Measurements from ENCODE around the gene UQCC5. TPM values are rescaled to one million over a fixed set of nuclear protein-coding genes. Genes with fewer than 3 reads are reported as not detected.

UQCC5 gene
- total RNA-seq, 1 donor from 2014 or later: 18.6 TPM

- H3K36me3 Mint-ChIP-seq (ENCODE audit: unreplicated experiment): no peaks in the 10 kb centered on the region
- DNase-seq (ENCODE audit: extremely low spot score, unreplicated experiment): no peak
- no peak overlapping the region for H3K4me3 Mint-ChIP-seq (ENCODE audit: unreplicated experiment)
- TF ChIP-seq, protein P1, sequence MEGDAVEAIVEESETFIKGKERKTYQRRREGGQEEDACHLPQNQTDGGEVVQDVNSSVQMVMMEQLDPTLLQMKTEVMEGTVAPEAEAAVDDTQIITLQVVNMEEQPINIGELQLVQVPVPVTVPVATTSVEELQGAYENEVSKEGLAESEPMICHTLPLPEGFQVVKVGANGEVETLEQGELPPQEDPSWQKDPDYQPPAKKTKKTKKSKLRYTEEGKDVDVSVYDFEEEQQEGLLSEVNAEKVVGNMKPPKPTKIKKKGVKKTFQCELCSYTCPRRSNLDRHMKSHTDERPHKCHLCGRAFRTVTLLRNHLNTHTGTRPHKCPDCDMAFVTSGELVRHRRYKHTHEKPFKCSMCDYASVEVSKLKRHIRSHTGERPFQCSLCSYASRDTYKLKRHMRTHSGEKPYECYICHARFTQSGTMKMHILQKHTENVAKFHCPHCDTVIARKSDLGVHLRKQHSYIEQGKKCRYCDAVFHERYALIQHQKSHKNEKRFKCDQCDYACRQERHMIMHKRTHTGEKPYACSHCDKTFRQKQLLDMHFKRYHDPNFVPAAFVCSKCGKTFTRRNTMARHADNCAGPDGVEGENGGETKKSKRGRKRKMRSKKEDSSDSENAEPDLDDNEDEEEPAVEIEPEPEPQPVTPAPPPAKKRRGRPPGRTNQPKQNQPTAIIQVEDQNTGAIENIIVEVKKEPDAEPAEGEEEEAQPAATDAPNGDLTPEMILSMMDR (IDR thresholded peaks at IDR 0.05): no peak
- H3K4me1 Mint-ChIP-seq (ENCODE audit: unreplicated experiment): peaks cover 4% of the 10 kb centered on the region
- no peak overlapping the region for H3K27ac Mint-ChIP-seq (ENCODE audit: unreplicated experiment)
- H3K27me3 Mint-ChIP-seq (ENCODE audit: unreplicated experiment): no peaks in the 10 kb centered on the region
- no peaks in the 10 kb centered on the region for H3K9me3 Mint-ChIP-seq (ENCODE audit: unreplicated experiment)
Observed at GRCh38 chr3:52516509-52517195, 19.8 kb upstream of the UQCC5 start.

- H3K27ac Mint-ChIP-seq (ENCODE audit: unreplicated experiment): no peak overlapping the region
- H3K9me3 Mint-ChIP-seq (ENCODE audit: unreplicated experiment): no peaks in the 10 kb centered on the region
- TF ChIP-seq, protein P1 (IDR thresholded peaks at IDR 0.05): no peak
- no peaks in the 10 kb centered on the region for H3K27me3 Mint-ChIP-seq (ENCODE audit: unreplicated experiment)
- no peak for DNase-seq (ENCODE audit: extremely low spot score, unreplicated experiment)
- no peak overlapping the region for H3K4me3 Mint-ChIP-seq (ENCODE audit: unreplicated experiment)
- H3K36me3 Mint-ChIP-seq (ENCODE audit: unreplicated experiment): no peaks in the 10 kb centered on the region
- peaks cover 4% of the 10 kb centered on the region for H3K4me1 Mint-ChIP-seq (ENCODE audit: unreplicated experiment)
Observed at GRCh38 chr3:52517796-52518722, 18.3 kb upstream of the UQCC5 start.

DNA sequence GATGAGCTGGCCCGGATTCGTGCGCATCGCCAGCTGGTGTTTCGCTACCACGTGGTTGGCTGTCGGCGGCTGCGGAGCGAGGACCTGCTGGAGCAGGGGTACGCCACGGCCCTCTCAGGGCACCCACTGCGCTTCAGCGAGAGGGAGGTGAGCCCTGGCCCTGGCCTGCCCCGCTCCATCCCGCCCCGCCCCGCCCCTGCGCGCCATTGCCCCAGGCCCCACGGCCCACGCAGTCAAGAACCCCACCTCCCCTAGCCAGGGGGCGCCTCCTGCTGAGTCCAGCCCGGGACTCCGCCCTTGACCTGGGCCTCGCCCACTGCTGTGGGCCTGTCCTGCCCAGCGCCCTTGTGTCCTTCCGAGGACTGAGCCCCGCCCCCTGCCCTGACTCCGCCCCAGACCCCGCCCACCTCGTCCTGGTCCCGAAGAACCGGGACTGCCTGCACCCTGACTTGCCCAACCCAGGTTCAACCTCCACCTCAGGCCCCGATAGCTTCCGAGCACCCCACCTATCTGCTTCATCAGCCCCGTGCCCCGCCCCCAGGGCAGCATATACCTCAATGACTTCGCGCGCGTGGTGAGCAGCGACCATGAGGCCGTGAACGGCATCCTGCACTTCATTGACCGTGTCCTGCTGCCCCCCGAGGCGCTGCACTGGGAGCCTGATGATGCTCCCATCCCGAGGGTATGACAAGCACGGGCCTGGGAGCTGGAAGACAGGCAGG is 17.5 kb upstream of the UQCC5 start:
- Mint-ChIP-seq H3K36me3 (ENCODE audit: unreplicated experiment) (peaks cover 2% of the 10 kb centered on the region), H3K4me1 (ENCODE audit: unreplicated experiment) (peaks cover 4% of the 10 kb centered on the region), H3K27ac (ENCODE audit: unreplicated experiment) (no peak overlapping the region), H3K27me3 (ENCODE audit: unreplicated experiment) (no peaks in the 10 kb centered on the region), H3K9me3 (ENCODE audit: unreplicated experiment) (no peaks in the 10 kb centered on the region), H3K4me3 (ENCODE audit: unreplicated experiment) (no peak overlapping the region)
- TF ChIP-seq, protein P1 (IDR thresholded peaks at IDR 0.05): no peak
- no peak for DNase-seq (ENCODE audit: extremely low spot score, unreplicated experiment)

DNA sequence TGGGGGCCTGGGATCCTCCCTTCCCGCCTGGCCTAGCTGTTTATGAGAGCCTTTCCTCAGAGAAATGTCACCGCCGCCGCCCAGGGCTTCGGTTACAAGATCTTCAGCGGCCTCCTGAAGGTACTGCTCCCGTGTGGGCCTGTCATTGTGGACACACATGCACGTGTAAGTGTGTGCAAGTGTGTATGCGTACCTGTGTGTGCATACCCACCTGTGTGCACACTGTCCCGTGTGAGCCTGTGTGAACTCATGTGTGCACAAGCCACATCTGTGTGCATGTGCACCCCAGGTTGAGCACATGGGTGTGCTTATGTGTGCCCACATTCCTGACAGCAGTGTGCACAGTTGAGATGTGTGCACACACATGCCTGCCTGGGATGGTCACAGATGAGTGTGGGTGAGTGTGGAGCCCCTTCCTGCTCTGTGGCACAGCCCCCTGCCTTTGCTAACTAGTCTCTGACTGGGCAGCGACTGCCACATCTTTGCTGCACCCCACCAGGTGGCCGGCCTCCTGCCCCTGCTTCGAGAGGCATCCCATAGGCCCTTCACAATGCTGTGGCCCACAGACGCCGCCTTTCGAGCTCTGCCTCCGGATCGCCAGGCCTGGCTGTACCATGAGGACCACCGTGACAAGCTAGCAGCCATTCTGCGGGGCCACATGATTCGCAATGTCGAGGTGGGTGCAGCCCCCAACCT is 16.8 kb upstream of the UQCC5 start:
- DNase-seq (ENCODE audit: extremely low spot score, unreplicated experiment): no peak
- TF ChIP-seq, protein P1 (IDR thresholded peaks at IDR 0.05): no peak
- no peak overlapping the region for H3K4me3 Mint-ChIP-seq (ENCODE audit: unreplicated experiment)
- H3K4me1 Mint-ChIP-seq (ENCODE audit: unreplicated experiment): peaks cover 4% of the 10 kb centered on the region
- no peak overlapping the region for H3K27ac Mint-ChIP-seq (ENCODE audit: unreplicated experiment)
- H3K9me3 Mint-ChIP-seq (ENCODE audit: unreplicated experiment): no peaks in the 10 kb centered on the region
- no peaks in the 10 kb centered on the region for H3K27me3 Mint-ChIP-seq (ENCODE audit: unreplicated experiment)
- H3K36me3 Mint-ChIP-seq (ENCODE audit: unreplicated experiment): peaks cover 9% of the 10 kb centered on the region
